GM21526 (cell line): ENCODE data around the gene GPS1.

Source experiments
- ATAC-seq: cut with Tn5 transposase; IDR thresholded peaks from one replicate; pipeline ENCODE4 v1.9.1; 2021; ENCODE audit warnings: moderate library complexity; ENCODE audit not compliant: unreplicated experiment, low FRiP score

Gene GPS1

DNA sequence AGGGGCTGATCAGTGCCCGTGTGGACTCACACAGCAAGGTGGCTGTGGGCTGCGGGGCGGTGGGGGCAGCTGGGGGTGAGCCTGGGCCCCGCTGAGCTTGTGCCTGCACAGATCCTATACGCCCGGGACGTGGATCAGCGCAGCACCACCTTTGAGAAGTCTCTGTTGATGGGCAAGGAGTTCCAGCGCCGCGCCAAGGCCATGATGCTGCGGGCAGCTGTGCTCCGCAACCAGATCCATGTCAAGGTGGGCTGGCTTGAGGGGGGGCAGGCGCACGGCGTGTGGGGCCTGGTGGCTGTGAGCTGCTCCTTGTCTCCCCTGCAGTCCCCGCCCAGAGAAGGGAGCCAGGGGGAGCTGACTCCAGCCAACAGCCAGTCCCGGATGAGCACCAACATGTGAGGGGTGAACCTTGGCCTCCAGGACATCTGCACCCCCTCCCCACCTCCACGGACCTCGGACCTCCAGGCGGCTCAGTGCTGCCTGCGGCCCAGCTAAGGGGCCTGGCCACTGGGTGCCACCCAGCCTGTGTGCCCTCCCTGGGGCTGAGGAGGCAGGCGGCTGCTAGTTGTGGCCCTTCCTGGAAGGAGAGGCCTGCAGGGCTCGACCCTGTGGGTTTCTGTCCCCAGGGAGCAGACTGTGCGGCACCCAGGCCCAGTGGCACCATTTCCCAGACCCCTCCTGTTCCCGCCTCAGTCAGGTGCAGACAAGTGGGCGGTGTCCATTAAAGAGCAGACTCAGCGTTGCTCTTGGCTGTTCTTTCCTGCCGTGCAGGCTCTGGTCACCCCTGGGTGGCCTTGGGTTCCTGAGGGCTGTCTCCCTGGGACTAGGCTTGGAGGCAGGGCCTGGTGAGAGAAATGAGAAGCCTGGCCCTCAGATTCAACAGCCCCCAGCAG, 5.3 kb downstream of the GPS1 start:
- ATAC-seq, result no peak

DNA sequence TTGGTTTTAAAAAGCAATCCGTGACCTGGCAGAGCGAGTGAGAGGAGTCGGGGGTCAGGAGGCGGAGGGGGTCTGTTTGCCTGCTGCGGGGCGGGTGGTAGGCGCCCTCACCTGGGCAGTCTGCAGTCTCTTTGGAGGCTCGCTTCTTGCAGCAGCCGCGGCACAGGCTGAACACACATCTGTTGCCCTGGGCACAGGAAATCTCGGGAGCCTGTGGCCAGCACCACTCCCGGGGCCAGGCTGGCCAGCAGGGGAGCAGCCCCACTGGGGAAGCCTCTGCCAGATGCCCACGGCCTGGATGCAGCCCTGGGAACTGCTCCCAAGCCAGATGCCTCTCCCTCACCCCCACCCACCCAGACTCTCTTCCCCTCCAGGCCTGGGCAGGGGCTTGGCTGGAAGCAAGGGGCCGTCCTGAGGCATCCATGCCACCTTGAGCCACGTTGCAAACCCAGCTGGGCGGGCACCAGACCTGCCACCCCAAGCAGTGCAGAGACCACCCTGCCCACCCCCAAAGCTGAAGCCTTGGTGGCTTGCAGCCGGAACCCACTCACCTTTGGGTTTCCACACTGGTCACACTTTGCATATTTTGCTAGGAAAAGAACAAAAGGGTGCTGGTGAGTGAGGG, 6.6 kb downstream of the GPS1 start:
- ATAC-seq, result no peak

DNA sequence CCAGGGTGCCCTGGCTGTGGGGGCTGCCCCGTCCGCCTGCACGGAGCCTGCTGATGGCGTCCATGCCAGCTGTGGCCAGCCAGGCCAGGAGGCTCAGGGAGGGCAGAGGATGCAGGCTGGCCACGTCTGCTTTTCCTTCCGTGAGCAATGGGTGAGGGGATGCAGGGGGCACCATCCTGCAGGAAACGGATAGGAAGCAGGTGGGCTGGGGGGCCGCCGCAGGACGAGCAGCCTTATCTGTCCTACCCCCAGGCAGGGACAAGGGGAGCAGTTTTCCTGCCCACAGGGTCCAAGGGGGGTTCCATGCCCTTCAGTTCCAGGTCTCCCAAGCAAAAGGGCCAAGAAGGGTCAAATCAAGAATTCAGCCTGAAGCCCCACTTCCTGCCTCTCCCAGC, 7.2 kb downstream of the GPS1 start:
- no peak for ATAC-seq

DNA sequence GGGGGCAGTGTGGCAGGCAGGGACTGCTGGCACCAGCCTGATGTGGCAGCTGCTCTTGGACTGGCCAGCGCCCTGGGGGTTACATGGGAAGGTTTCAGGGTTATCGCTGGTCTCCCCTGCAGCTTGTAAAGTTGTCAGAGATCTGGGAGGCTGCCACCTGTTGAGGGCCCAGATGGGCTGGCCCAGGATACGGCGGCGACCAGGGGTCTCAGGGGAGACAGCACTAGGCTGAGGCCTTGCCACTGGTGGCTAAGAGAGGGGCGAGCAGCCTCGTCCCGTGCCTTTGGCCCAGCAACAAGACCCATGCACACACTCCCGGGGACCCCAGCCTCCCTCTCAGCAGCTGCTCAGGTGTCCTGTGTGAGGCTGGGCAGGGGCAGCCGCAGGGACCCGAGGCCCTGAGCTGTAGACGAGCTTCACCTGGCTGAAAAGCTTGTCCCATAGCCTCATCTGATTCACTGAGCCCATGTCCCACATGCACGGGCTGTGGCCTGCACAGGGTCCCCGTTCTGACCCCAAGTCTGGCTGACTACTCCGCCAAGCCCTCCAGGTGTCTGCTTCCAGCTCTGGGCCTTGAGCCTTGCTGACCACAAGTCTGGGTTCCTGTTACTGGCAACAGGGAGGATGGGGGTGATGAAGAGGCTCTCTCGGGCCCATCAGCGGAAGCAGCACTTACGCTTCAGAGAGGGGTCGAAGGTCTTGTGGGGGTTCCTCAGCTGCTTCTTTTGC, 7.7 kb downstream of the GPS1 start:
- ATAC-seq, result no peak

DNA sequence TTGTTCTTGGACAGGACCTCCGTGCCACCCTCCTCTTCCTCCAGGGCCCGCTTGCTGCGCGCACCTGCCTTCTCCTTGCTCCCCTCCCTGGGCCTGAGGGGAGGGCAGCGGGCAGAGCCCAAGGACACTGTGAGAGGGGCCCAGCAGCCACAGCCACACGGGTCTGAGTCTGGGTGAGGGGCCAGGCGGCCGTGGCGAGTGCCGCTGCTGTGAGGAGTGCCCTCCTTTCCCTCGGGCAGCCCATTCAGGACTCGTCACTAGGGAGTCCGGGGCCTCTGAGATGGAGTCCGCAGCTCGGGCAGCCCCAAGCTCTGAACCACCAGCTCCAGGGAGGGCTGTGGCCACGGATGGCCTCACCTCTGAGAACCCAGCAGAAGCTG, 8.3 kb downstream of the GPS1 start:
- no peak for ATAC-seq

DNA sequence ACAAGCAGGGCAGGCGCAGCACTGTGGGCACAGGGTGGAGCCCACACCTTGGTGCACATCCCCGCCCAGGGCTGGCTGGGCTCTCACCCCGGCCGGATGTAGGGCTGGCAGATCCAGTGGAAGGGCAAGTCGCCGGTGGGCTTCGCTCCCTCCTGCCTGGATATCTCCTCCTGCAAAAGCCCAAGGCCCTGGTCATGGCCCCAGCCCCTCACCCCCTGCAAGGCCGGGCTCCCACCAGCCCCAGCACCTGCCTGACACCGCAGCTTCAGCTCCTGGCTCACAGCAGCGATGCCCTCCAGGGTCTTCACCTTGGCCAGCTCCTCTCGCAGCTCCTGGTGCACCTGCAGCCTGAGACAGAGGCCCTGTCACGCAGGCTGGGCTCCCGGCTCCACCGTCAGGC, 8.9 kb downstream of the GPS1 start:
- ATAC-seq, result no peak

DNA sequence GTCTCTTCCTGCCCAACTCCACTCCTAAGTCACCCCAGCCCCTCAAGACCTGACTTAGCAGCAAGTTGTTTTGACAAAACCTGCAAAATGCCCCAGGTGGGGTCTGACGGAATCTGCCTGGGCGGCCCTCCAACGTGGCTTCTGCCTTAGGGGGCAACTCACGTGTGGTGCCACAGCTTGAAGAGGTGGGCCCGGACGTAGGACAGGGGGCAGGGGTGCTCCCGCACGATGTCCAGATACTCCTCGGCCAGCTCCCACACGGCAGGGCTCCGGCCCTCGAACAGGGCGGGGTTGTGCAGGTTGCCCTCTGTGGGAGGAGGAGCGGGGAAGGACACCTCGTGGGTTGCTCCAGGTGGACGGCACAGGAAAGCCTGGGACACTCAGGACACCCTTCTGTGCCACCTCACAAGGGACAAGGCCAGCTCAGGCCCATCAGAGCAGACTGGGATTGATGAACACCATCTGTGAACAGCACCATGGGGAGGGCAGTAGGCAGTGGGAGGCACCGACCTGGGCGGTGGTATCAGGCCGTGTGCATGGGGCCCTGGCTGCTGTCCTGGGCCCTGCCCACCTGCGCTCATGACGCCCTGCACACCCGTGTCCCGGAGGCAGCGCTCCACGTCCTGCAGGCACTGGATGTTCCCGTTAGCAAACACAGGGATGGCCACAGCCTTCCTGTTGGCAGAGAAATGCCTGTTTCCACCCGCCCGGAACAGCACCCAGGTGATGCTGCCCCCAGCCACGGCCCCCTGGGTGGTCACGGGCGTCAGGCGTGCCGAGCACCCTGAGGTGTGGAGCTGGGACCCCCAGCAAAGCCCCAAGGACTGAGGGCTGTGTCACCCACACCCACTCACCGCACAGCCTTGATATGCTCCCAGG, 9.6 kb downstream of the GPS1 start:
- no peak for ATAC-seq

DNA sequence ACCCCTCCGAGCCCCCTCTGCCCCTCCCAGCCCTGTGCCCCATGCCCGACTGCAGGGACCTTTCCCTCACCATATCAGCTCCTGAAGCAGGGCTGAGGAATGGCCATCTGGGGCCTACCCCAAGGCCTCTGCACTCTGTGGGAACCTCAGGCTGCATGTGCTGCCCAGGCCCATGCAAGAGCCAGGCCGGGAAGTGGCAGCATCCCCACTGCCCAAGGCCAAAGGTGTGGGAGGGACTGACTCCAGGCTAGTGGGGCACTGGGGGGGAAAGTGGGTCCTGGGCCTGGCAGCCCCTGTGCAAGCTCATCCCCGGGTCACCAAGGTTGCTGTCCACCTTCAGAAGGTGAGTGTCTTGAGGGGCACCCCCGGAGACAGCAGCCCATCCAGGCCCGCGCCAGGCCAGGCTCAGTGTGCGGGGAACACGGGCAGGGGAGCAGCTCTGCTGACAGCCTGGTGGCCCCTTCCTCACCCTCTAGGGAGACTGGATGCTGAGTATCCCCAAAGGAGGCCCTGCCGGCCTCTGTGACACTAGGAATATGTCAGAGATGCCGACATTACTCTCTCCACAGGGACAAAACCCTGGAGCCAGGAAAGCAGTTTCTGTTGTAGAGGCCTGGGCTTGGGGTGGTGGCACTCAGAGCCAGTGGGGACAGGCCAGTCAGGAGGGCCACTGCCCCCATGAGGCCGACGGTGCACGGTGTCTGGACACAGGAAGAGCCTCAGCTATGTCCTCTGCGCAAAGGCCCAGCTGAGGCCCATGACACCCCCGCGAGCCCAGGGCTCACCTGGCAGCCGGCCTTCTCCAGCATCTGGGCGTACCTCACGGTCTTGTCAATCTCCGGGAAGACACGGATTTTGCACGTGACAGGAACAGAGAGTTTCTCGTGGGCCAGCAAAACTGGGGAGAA, 10.6 kb downstream of the GPS1 start:
- ATAC-seq, result no peak

DNA sequence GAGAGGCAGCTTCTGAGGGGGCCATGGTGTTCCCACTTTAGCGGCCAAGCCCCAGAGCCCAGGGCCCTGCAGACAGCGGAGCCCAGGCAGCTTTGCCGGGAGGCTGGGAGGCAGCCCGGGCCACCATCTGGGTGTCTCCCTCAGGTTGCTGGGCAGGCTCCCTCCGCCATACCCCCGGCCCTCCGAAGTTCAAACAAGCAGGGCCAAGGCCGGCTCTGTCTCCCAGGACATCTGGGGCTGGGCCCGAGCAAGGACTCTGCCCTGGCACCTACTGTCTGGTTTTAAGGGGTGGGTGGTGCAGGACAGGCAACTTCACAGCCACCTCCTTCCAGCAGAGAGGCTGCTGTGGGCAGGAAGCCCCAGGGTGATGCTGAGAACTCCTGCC, 11.3 kb downstream of the GPS1 start:
- ATAC-seq, result no peak

DNA sequence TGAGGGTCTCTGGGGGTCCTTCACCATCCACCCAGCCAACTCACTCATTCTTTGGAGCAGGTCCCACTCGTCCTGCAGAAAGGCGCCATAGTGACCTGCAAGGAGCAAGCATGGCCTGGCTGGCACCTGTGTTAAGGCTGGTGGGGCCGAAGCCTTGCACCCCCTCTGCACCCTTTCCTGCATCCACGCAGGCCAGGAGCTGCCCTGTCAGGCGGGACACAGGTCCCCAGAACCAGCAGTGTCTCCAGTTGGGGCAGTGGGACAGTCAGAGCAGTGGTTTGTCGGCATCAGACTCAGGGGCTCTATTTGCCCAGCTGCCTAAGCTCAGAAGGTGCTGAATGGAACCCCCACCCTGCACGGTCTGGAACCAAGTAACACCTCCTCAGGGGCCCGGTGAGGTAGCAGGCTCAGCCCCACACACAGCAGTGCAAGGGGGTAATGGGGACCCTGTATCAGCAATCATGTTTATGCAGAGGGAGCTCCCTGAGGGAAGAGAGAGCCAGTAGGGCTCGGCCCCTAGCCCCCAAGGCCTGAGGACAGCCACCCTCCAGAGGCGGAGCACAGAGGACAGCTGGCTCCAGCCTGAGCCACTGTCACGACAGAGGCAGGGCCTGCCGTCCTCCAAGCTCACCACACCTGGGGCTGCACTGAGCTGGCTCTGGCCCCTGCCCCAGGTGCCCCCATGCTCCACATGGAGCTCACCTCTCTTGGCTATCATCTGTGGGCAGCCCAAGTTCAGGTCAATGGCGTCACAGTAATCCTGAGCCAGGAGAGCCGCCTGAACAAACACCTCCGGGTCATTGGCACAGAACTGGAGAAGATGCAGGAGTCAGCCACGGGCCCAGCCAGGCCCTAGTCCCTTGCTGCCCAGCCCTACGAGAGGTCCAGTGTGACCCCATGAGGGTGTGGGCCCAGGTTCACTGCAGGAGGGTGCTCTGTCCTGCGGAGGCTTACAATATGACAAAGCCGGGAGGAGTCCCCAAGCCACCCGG, 12.0 kb downstream of the GPS1 start:
- no peak for ATAC-seq

DNA sequence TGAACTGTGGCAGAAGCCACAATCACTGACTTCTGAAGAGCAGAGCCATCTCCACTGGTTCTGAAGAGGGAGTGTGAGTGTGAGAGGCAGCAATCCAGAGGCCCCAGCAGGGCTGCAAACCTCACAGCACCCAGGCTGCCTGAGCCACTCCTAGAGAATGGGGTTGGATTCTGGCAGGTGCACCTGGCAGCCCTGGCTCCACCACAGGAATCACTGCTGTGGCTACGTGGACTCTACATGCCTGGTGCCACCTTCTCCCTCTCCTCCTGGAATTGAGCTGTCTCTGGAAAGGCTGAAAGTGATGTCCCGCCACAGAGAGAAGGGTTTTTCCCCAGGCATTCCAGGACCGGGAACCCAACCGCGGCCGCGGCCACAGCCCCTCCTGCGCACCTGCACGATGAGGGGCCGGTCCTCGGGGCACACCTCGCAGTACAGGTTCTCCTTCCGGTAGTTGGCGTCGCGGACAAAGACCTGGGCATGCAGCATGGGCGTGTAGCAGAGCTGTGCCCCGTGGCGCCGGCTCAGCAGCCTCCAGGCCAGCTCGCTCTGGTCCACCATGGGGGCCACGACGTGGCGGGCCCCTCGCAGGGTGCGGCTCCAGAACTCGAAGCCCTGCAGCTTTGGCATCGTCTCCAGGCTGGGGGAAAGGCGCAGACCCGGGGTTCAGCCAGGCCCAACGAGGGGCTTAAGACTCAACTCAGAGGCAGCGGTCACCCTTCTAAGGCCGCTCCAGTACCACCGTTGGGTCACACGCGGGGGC, 12.9 kb downstream of the GPS1 start:
- ATAC-seq, result no peak

DNA sequence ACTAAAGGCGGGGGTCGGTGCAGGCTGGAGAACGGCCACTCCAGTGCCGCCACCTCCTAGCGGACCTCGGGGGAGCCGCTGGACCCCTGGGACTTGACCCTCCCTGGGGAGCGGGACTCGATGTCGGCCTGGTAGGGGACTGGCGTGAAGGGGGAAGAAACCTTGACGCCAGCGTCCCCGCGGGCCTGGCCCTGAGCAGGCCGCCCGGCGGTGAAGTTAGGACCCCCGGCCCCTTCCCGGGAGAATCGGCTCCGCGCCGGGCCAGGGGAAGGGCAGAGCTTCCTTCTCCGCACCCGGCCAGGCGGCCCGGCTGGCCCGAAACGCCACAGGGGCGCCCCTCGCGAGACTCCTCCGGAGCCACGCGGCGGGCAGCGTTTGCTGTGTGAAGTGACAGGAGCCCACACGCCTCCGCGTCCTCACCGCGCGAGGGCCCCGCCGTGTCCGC, 13.5 kb downstream of the GPS1 start:
- ATAC-seq, result no peak

DNA sequence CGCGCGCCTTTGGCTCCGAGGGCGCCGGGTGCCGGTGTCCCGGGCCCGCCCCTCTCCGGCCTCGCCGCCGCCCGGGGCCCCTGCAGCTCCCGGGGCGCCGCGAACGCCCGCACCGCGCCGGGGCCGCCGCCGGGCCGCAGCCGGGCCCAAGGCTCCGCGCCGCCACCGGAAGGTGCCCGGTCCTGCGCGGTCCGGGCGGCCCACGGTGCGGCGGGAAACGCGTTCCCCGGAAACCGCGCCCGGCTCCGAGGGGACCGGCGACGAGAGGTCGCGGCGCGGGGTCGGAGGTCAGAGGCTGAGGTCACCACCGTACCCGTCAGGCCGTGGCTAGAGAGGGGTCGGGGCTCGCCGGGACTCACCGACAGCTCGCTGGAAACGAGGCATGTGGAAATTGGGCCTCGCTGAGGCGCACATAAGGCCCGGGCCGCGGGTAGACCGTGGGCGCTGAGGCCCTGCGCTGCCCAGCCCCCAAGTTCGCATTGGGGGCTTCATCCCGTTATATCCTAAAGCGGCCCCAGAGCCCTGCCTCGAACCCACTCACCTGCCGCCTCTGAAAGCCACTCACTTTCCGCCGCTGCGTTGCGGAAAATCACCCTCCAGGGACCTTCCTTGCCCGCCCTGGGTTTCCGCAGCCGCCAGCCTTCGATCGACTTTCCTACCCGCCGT, 14.1 kb downstream of the GPS1 start, which contains the start of gene DUS1L:
Gene DUS1L, minus strand, starts transcription at position 167 of the 666 bp plus-strand sequence. CDS start 745 bp downstream, outside the sequence.
- ATAC-seq, result peak; percentile 58

DNA sequence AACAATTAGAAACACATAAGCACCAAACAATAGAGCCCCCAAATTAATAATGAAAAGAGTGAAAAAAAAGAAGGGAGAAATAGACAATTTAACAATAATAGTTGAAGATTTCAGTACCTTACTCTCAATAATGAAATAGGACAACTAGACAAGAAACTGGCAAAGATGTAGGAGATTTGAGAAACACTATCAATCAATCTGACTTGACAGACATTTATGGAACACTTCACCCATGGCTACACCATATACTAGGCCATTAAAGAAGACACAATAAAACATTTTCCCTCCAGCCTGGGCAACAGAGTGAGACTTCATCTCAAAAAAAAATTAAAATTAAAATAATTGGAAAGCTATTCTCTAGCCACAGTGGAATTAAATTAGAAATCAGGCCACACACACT, 18.9 kb downstream of the GPS1 start:
- ATAC-seq, result no peak

DNA sequence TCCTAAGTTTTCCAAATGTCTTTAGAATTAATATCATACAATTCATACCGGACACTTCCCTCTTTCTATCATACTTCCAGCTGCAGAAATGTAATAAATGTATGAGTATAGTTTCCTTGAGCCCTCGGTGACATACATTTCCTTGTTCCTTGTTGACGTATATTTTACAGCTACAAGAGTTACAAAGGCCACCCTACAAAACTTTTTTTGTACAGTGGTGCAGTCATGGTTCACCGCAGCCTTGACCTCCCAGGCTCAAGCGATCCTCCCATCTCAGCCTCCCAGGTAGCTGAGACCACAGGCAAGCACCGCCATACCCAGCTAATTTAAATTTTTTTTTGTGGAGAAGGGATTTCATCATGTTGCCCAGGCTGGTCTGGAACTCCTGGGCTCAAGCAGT, 21.1 kb downstream of the GPS1 start:
- no peak for ATAC-seq

DNA sequence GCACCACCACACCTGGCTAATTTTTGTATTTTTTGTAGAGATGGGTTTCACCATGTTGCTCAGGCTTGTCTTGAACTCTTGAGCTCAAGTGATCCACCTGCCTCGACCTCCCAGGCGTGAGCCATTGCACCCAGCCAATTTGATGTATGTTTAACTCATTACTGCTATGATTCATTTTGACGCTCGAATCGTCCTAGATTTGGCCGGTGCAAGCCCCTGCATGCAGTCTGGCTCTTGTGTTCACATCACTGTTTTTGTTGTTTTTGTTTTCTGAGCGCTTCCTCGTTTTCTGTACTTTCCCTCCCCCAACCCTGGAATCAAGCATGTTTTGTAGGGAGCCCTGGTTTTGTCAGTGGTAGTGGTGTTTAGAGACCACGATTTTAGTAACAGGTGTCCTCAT, 21.7 kb downstream of the GPS1 start:
- no peak for ATAC-seq
